OCI-LY7 (cell line): ENCODE measurements around the gene KXD1. TPM values are rescaled to one million over a fixed set of nuclear protein-coding genes. Genes with fewer than 3 reads are reported as not detected.

Experiments
- BruUV-seq: library from RNA; stranded (reverse); fragments of 400-500 nt; replicated peaks from 2 replicates; lab custom pipeline; 2021; lab: Mats Ljungman, UMichigan
- CTCF ChIA-PET: fragments of 300-600 bp; sonication (Branson Sonifier 250); formaldehyde crosslinking; loops from one replicate; lab custom pipeline; 2022; ENCODE audit warnings: antibody characterized with exemption; ENCODE audit not compliant: unreplicated experiment; lab: Charles Lee
- POLR2A ChIA-PET: fragments of 300-600 bp; sonication (Branson Sonifier 250); formaldehyde crosslinking; loops from one replicate; lab custom pipeline; 2022; ENCODE audit warnings: antibody characterized with exemption; lab: Charles Lee
- DNase-seq: peaks from one replicate; pipeline ENCODE4 v3.0.0-alpha.2; 2015; ENCODE audit warnings: low spot score
- H2AFZ ChIP-seq: fragments of 200-600 bp; sonication (generic), shearing (Covaris generic); 2 replicates; pipeline ENCODE4 v1.6.1; 2014; ENCODE audit warnings: mild to moderate bottlenecking, antibody characterized with exemption, low read length, moderate library complexity
- H3K27ac ChIP-seq: fragments of 200-600 bp; sonication (generic); 2 replicates; pipeline ENCODE4 v1.5.1; 2014; ENCODE audit warnings: mixed run types, low read depth, mild to moderate bottlenecking, moderate library complexity, low read length, inconsistent platforms; ENCODE audit not compliant: poor library complexity, severe bottlenecking
- H3K36me3 ChIP-seq: fragments of 200-600 bp; sonication (generic); 2 replicates; pipeline ENCODE4 v1.6.1; 2014; ENCODE audit warnings: mild to moderate bottlenecking, antibody characterized with exemption, low read length, moderate library complexity, mixed read lengths; ENCODE audit not compliant: insufficient read depth
- H3K4me1 ChIP-seq: fragments of 200-600 bp; sonication (generic); 2 replicates; pipeline ENCODE4 v1.5.1; 2014; ENCODE audit warnings: mild to moderate bottlenecking, low read length; ENCODE audit not compliant: insufficient read depth, poor library complexity, severe bottlenecking
- H3K4me2 ChIP-seq: fragments of 200-600 bp; sonication (generic); 2 replicates; pipeline ENCODE4 v1.6.1; 2014; ENCODE audit warnings: mild to moderate bottlenecking, low read length
- H3K4me3 ChIP-seq: fragments of 200-600 bp; sonication (generic); 2 replicates; pipeline ENCODE4 v1.5.1; 2014; ENCODE audit warnings: mild to moderate bottlenecking, low read depth, low read length; ENCODE audit not compliant: poor library complexity, severe bottlenecking
- H3K79me2 ChIP-seq: fragments of 200-600 bp; sonication (generic); 2 replicates; pipeline ENCODE4 v1.6.1; 2016; ENCODE audit warnings: low read depth, mild to moderate bottlenecking, low read length, moderate library complexity, mixed read lengths; ENCODE audit not compliant: insufficient read depth
- H3K9me2 ChIP-seq: fragments of 200-600 bp; sonication (generic); 2 replicates; pipeline ENCODE4 v1.6.1; 2016; ENCODE audit warnings: mild to moderate bottlenecking, low read length, mixed read lengths; ENCODE audit not compliant: insufficient read depth
- H3K9me3 ChIP-seq: fragments of 200-600 bp; sonication (generic); 2 replicates; pipeline ENCODE4 v1.6.1; 2014; ENCODE audit warnings: mild to moderate bottlenecking, mixed run types, low read length, mixed read lengths
- H4K20me1 ChIP-seq: fragments of 200-600 bp; sonication (generic); 2 replicates; pipeline ENCODE4 v1.6.1; 2014; ENCODE audit warnings: mild to moderate bottlenecking, antibody characterized with exemption, low read length, moderate library complexity, mixed read lengths; ENCODE audit not compliant: insufficient read depth
- CTCF ChIP-seq: fragments of 200-600 bp; sonication (generic); conservative IDR thresholded peaks from 2 replicates; pipeline ENCODE4 v1.5.1; 2014; ENCODE audit warnings: mild to moderate bottlenecking, antibody characterized with exemption, low read length, moderate library complexity, mixed read lengths
- EZH2phosphoT487 ChIP-seq: fragments of 200-600 bp; sonication (generic); IDR thresholded peaks from 2 replicates; pipeline ENCODE4 v1.6.1; 2018; ENCODE audit warnings: low read depth, borderline replicate concordance, mild to moderate bottlenecking, mixed run types, antibody characterized with exemption, low read length, moderate library complexity, mixed read lengths
- intact Hi-C: fragments of 100-400 bp; cut with micrococcal nuclease; formaldehyde crosslinking; loops from one replicate; pipeline ENCODE4 v1.10.0; 2022; ENCODE audit not compliant: unreplicated experiment
- total RNA-seq, 2 experiments: library from RNA; depleted of rRNA in 1 of 2; stranded (reverse); fragments of >200 nt in 1 of 2; shearing (Covaris generic) in 1 of 2; gene quantifications; 2 replicates each; pipeline ENCODE4 v1.2.3, GENCODE V29; 2014 to 2022

The KXD1 gene
- total RNA-seq, 2 experiments from 2014 or later: 96.7 to 99.8 TPM

- H3K27ac ChIP-seq: no peak overlapping the region
- no peak overlapping the region for H3K4me2 ChIP-seq
- peaks cover 11% of the 10 kb centered on the region for H3K4me1 ChIP-seq
- no TSS peak for BruUV-seq
- ChIA-PET CTCF (interaction anchor here (0.6 kb wide), 1 partner anchor 18 kb away, joined by 3 read pairs; no protein-coding TSS in a partner anchor), POLR2A (no interaction called here)
- H3K79me2 ChIP-seq: peaks cover 81% of the 10 kb centered on the region
- H3K9me3 ChIP-seq: no peaks in the 10 kb centered on the region
- no peak overlapping the region for H2AFZ ChIP-seq
- no peak for TF ChIP-seq CTCF
- no peak for TF ChIP-seq EZH2phosphoT487
- no peaks in the 10 kb centered on the region for H3K9me2 ChIP-seq
- intact Hi-C loops: no loop called here
- no peak for DNase-seq
- no peak overlapping the region for H3K4me3 ChIP-seq
- no peaks in the 10 kb centered on the region for H4K20me1 ChIP-seq
- no peaks in the 10 kb centered on the region for H3K36me3 ChIP-seq
These were observed 41.7 kb upstream of the KXD1 start for GRCh38 chr19:18515959-18516358.

GRCh38 chr19:18517606-18518005 is 40.1 kb upstream of the KXD1 start:
- no peaks in the 10 kb centered on the region for H3K9me3 ChIP-seq
- ChIA-PET CTCF (no interaction called here), POLR2A (interaction anchor here (0.9 to 1.0 kb wide), 2 partner anchors 9 to 29 kb away, joined by 3 read pairs; no protein-coding TSS in a partner anchor)
- H3K4me2 ChIP-seq: no peak overlapping the region
- peaks cover 76% of the 10 kb centered on the region for H3K79me2 ChIP-seq
- BruUV-seq: no TSS peak
- H3K9me2 ChIP-seq: no peaks in the 10 kb centered on the region
- TF ChIP-seq CTCF (no peak), EZH2phosphoT487 (no peak)
- H3K4me3 ChIP-seq: no peak overlapping the region
- peaks cover 11% of the 10 kb centered on the region for H3K4me1 ChIP-seq
- H3K27ac ChIP-seq: no peak overlapping the region
- DNase-seq: no peak
- intact Hi-C loops: no loop called here
- no peak overlapping the region for H2AFZ ChIP-seq
- no peaks in the 10 kb centered on the region for H3K36me3 ChIP-seq
- H4K20me1 ChIP-seq: no peaks in the 10 kb centered on the region

GRCh38 chr19:18518639-18519038 is 39.0 kb upstream of the KXD1 start:
- Histone ChIP-seq H3K9me2 (no peaks in the 10 kb centered on the region), H3K36me3 (no peaks in the 10 kb centered on the region), H3K4me1 (peaks cover 11% of the 10 kb centered on the region), H3K9me3 (no peaks in the 10 kb centered on the region), H3K27ac (no peak overlapping the region), H4K20me1 (no peaks in the 10 kb centered on the region), H2AFZ (no peak overlapping the region), H3K4me3 (no peak overlapping the region), H3K4me2 (no peak overlapping the region), H3K79me2 (peaks cover 69% of the 10 kb centered on the region)
- intact Hi-C loops: no loop called here
- BruUV-seq: no TSS peak
- no peak for DNase-seq
- ChIA-PET CTCF (no interaction called here), POLR2A (interaction anchor here (0.5 kb wide), 1 partner anchor 10 kb away, joined by 4 read pairs; no protein-coding TSS in a partner anchor)
- TF ChIP-seq CTCF (no peak), EZH2phosphoT487 (no peak)
